Measurements from ENCODE around the gene ATG7.
A peak's percentile ranks its signal among the peaks of the same experiment; 100 is the strongest.

DNA sequence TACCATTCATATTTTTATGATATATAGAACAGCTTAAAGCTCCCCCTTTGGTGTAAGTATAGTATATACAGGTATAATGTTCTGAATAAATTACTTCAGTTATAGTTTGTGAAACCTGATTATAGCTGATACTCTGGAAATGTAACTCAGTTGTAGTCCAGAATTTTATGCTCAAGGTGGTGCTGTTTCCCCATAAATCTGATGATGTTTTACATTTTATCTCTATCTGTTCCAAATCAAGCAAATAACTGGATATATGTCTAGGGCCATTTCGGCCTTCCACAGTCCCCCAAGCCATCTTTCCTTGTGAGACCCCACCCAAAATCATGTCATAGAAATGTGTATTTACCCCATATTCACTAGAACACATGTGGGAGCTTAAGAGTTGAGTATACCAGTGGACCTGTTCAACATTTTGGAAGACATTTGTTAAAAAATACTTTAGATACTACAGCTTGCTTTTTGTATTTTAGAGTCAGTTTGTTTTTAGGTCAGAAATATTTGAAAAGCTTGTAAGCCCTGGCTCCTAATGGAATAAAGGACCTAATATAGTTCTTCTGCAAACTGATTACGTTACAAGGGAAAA, 107.1 kb downstream of the ATG7 start:
- TF ChIP-seq, protein P1, sequence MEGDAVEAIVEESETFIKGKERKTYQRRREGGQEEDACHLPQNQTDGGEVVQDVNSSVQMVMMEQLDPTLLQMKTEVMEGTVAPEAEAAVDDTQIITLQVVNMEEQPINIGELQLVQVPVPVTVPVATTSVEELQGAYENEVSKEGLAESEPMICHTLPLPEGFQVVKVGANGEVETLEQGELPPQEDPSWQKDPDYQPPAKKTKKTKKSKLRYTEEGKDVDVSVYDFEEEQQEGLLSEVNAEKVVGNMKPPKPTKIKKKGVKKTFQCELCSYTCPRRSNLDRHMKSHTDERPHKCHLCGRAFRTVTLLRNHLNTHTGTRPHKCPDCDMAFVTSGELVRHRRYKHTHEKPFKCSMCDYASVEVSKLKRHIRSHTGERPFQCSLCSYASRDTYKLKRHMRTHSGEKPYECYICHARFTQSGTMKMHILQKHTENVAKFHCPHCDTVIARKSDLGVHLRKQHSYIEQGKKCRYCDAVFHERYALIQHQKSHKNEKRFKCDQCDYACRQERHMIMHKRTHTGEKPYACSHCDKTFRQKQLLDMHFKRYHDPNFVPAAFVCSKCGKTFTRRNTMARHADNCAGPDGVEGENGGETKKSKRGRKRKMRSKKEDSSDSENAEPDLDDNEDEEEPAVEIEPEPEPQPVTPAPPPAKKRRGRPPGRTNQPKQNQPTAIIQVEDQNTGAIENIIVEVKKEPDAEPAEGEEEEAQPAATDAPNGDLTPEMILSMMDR (IDR thresholded peaks at IDR 0.05), result peak in 5 of 6 experiments; percentile 48 to 73 (median 61)
- no peak for TF ChIP-seq POLR2A (IDR thresholded peaks at IDR 0.05)
